ENCODE results near the gene PITPNM2.

PITPNM2 gene

GRCh38 chr12:123101526-123101925, 49.4 kb downstream of the PITPNM2 start:
- no peak for TF ChIP-seq CTCF (conservative IDR thresholded peaks at IDR 0.05)

More at GRCh38 chr12:123101526-123101925, 49.4 kb downstream of the PITPNM2 start:
- H3K27ac ChIP-seq = no peak overlapping the region
